HG03460 (cell line): ENCODE data around the gene MAGI1.

Experiments used
- ATAC-seq: cut with Tn5 transposase; IDR thresholded peaks from one replicate; pipeline ENCODE4 v1.9.1; 2021; ENCODE audit not compliant: unreplicated experiment

Gene MAGI1

DNA sequence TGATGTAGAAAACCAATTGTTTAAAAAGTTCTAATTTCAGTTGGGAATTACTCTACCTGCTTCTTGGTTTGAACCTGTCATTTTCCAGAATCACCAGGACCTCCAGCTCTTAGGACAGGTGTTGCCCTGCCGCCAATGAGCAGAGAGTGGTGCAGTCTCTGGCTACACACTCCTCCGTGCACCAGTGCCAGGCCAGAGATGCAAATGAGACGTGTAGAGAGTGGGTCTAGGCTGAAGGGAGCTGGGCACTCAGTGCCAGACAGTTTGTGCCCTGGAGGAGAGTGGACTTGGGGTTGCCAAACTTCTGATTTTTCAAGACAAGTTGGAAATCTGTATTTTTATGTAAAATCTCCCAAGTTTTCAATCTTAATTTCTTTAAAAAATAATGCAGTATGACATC lies 566.2 kb downstream of the MAGI1 start:
- no peak for ATAC-seq

DNA sequence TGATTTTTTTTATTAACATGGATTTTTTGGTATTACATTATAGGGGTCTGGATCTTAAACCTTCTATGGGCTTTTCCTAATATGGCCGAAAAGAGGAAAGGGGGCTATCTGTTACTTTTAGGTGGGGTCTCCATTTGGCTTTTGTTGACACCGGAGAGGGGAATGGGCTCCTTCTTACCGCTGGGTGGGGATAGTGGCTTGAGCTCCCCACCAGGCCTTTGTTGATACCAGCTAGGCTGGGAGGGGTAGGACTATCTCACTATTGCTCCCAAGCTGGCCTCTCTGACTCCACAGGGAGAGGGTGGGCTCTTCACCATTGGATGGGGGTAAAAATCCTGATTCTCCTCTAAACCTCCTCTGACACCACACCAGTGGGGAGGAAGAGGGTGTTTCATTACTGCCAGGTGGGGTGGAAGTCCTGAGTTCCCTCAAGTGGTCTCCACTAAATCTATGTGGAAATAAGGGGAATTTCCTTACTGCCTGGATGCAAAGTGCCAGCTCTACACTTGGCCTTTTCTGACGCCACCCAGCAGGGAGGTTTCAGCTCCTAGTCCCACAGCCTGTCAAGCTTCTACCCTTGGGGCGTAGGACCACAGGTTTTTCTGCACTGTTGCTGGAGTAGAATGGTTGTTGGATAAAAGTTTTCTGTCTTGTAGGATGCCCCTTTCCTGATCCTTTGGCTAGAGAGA lies 572.3 kb downstream of the MAGI1 start:
- no peak for ATAC-seq

- ATAC-seq, result no peak
These were observed 588.8 kb downstream of the MAGI1 start for GRCh38 chr3:65449841-65450428.

GRCh38 chr3:65448120-65448519 lies 590.6 kb downstream of the MAGI1 start:
- no peak for ATAC-seq

GRCh38 chr3:65445573-65446169 lies 593.0 kb downstream of the MAGI1 start:
- no peak for ATAC-seq

GRCh38 chr3:65444447-65444815 lies 594.3 kb downstream of the MAGI1 start:
- no peak for ATAC-seq

GRCh38 chr3:65443739-65444446 lies 594.8 kb downstream of the MAGI1 start:
- no peak for ATAC-seq

GRCh38 chr3:65439641-65440284 lies 599.0 kb downstream of the MAGI1 start:
- no peak for ATAC-seq

- no peak for ATAC-seq
These were observed 600.1 kb downstream of the MAGI1 start for GRCh38 chr3:65438612-65439011.

- no peak for ATAC-seq
These were observed 600.6 kb downstream of the MAGI1 start for GRCh38 chr3:65438096-65438495.

DNA sequence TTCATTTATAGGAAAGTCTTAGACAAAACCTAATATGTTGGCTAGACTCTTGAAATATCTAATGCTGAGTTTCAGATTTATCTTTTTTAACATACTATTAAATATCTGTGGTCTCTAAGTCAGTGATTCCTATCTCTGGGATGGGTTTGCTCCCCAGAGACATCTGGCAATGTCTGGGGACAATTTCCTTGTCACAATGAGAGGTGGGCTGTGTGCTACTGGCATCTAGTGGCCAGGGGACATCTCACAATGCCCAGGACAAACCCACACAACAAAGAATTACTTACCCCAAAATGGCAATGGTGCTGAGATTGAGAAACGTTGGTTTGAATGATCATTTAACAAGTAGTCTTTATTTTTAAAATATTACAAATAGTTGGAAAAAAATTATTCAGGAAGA lies 602.1 kb downstream of the MAGI1 start:
- ATAC-seq, result no peak

- no peak for ATAC-seq
These were observed 605.2 kb downstream of the MAGI1 start for GRCh38 chr3:65433480-65433879.

DNA sequence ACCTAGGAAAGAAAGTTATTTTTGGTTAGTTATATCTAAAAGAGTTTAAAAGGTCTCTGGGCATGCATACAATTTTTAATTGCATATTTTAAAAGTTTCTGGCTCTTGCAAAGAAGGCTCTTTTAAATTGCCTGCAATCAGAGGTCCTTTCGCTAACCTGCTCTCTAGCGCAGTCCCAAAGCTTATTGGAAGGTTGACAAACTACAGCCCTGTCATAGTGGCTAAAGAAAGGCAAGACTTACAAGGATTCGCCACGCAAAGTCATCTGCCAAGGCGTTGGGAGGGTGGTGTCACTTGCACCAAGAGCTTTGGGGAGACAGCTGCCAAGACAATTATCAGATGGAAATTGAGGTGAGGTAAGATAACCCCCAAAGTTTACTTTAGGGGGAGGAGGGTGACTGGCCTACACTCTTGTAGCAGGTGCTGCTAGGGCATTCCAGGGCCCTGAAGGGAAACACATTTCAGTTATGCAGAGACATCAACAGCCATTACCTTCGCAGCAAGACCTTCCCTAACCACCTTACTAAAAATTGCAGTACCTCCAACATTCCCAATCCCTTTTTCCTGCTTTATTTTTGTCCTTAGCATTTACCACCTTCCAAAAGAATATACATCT lies 606.2 kb downstream of the MAGI1 start:
- ATAC-seq, result no peak

DNA sequence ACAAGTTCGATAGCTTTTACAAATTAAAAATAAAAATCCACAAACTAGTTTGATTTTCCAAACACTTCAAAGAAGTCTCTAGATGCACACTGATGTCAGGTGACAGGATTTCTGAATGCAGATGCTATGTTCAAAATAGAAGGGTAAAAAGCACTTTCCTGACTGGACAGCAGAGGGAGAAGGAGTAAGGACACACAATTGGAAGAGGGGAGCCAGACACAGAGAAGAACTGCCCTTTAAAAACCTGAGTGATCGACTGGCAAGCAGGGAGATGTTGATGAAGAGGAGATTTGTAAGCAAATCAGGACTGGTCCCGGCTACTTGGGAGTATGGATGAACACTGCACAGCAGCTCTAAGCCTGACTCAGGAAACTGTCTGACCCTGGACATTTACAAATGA lies 612.8 kb downstream of the MAGI1 start:
- ATAC-seq, result no peak

DNA sequence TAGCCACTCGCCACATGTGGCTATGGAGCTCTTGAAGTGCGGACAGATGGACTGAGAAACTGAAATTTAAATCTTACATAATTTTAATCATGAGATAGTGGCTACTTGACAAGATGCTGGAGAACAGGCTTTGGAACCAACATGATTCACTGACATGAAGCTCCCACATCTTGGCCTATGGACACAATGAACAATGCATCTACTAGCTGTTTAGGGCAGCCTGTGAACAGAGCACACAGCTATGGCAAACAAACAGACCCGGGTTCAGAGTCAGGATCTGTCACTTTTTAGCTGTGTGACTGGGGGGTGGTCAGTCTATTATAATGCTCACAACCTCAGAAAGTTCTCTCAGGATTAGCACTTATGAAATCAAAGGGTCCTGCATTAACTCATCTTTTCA lies 616.6 kb downstream of the MAGI1 start:
- no peak for ATAC-seq

DNA sequence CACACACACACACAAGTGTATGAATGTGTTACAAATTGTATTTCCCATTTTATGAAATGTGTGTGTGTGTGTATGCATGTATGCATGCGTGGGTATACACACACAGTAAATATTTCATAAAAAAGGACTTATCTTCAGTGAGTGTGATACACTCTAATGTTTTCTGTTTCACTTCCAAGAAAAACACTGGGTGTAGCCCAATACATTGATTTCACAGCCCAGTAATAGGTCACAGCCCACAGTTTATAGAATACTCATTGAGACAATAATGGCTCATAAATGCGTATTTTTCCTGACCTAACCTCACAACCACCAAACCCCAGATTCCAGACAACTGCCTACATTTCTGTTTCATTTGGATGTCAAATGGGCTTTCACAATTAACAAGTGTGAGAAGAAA lies 619.5 kb downstream of the MAGI1 start:
- no peak for ATAC-seq

DNA sequence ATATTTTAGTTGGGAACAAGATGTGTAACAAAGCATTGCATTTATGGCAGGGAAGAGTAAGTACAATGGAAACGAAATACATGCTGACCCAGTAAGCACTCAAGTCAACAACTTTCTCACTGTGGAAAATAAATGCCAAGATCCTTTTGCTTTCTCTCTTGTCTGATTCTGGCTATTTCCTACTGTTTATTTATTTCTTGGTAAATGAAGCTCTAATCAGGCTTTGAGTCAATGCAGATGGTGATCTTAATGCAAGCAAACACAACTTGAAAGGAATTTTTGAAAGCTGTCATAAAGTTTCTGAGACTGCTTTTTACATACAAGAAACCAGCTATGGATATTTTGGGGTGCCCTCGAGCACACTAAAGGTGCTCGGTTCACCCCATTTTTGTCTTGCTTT lies 624.8 kb downstream of the MAGI1 start:
- no peak for ATAC-seq

- no peak for ATAC-seq
These were observed 626.1 kb downstream of the MAGI1 start for GRCh38 chr3:65412588-65412987.

DNA sequence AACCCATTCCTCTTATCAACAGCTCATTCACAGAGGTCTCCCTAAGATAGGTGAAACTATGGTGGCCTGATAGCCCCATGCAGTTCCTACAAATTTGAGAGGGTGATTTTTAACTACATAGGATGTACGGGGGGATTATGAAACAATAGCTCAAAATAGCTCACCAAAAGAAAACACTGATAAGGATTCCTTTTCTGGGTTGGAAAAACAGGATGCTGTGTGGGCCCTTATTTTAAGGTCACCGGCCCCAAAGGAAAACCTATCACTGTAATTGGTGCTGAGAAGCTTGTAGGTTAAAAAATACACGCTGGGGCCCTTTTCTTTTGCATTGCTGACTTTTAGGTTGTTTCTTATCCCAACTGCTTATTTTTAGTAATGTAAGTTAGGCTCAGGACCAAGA lies 627.4 kb downstream of the MAGI1 start:
- ATAC-seq, result no peak

DNA sequence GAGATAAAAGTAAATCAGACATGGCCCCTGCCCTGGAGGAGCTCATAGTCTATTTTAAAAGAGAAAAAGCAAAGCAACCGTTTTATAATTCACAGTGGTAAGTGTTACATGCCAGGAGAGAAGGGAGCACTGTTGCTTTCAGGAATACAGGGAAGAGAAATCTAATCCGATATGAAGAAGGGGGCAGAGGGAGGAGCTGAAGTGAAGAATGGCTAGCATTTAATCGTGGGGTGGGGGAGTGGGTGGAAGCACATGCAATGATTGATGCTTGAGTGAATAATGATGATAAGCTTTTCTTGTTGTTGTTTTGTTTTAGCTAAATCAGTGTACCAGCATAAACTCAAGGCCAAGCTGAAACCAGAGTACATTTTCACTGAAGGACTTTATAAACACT lies 629.5 kb downstream of the MAGI1 start:
- ATAC-seq, result no peak

GRCh38 chr3:65408531-65409175 lies 630.1 kb downstream of the MAGI1 start:
- no peak for ATAC-seq
